ENCODE results near the gene EVA1A.

The EVA1A gene

GRCh38 chr2:75519843-75520242 is 40.9 kb downstream of the EVA1A start:
- no peak overlapping the region for H3K27ac ChIP-seq
- no peak overlapping the region for H3K4me2 ChIP-seq
- no peaks in the 10 kb centered on the region for H3K4me1 ChIP-seq (ENCODE audit: low read depth, poor library complexity, severe bottlenecking)
- H3K9ac ChIP-seq: no peak overlapping the region
- H3K79me2 ChIP-seq (ENCODE audit: insufficient read depth, low read depth): no peaks in the 10 kb centered on the region
- H2AFZ ChIP-seq (ENCODE audit: low read depth): no peak overlapping the region
- H3K4me3 ChIP-seq (IDR thresholded peaks at IDR 0.05; ENCODE audit: insufficient read depth, low read depth, low read length): no peak overlapping the region
- H3K36me3 ChIP-seq (ENCODE audit: insufficient read depth): no peaks in the 10 kb centered on the region
- no peaks in the 10 kb centered on the region for H3K27me3 ChIP-seq (ENCODE audit: insufficient read depth, low read depth)
- no peaks in the 10 kb centered on the region for H4K20me1 ChIP-seq (ENCODE audit: insufficient read depth)
- TF ChIP-seq CTCF (conservative IDR thresholded peaks at IDR 0.05; ENCODE audit: low read depth, low read length): no peak

- Histone ChIP-seq H3K79me2 (ENCODE audit: insufficient read depth, low read depth) (no peaks in the 10 kb centered on the region), H3K4me2 (no peak overlapping the region), H3K9ac (no peak overlapping the region), H3K27ac (no peak overlapping the region), H2AFZ (ENCODE audit: low read depth) (no peak overlapping the region), H4K20me1 (ENCODE audit: insufficient read depth) (no peaks in the 10 kb centered on the region), H3K36me3 (ENCODE audit: insufficient read depth) (no peaks in the 10 kb centered on the region), H3K4me3 (IDR thresholded peaks at IDR 0.05; ENCODE audit: insufficient read depth, low read depth, low read length) (no peak overlapping the region), H3K27me3 (ENCODE audit: insufficient read depth, low read depth) (no peaks in the 10 kb centered on the region), H3K4me1 (ENCODE audit: low read depth, poor library complexity, severe bottlenecking) (no peaks in the 10 kb centered on the region)
- TF ChIP-seq CTCF (conservative IDR thresholded peaks at IDR 0.05; ENCODE audit: low read depth, low read length): no peak
Measured at GRCh38 chr2:75518638-75519465, 41.9 kb downstream of the EVA1A start.

GRCh38 chr2:75517547-75518230 is 43.0 kb downstream of the EVA1A start:
- no peak overlapping the region for H3K27ac ChIP-seq
- no peaks in the 10 kb centered on the region for H3K4me1 ChIP-seq (ENCODE audit: low read depth, poor library complexity, severe bottlenecking)
- no peak overlapping the region for H3K4me2 ChIP-seq
- no peak overlapping the region for H2AFZ ChIP-seq (ENCODE audit: low read depth)
- no peaks in the 10 kb centered on the region for H3K27me3 ChIP-seq (ENCODE audit: insufficient read depth, low read depth)
- H4K20me1 ChIP-seq (ENCODE audit: insufficient read depth): no peaks in the 10 kb centered on the region
- H3K36me3 ChIP-seq (ENCODE audit: insufficient read depth): no peaks in the 10 kb centered on the region
- no peak overlapping the region for H3K4me3 ChIP-seq (IDR thresholded peaks at IDR 0.05; ENCODE audit: insufficient read depth, low read depth, low read length)
- H3K9ac ChIP-seq: no peak overlapping the region
- no peaks in the 10 kb centered on the region for H3K79me2 ChIP-seq (ENCODE audit: insufficient read depth, low read depth)
- TF ChIP-seq CTCF (conservative IDR thresholded peaks at IDR 0.05; ENCODE audit: low read depth, low read length): no peak

- Histone ChIP-seq H3K27me3 (ENCODE audit: insufficient read depth, low read depth) (no peaks in the 10 kb centered on the region), H3K9ac (no peak overlapping the region), H3K79me2 (ENCODE audit: insufficient read depth, low read depth) (no peaks in the 10 kb centered on the region), H2AFZ (ENCODE audit: low read depth) (no peak overlapping the region), H3K4me2 (no peak overlapping the region), H3K36me3 (ENCODE audit: insufficient read depth) (no peaks in the 10 kb centered on the region), H3K4me3 (IDR thresholded peaks at IDR 0.05; ENCODE audit: insufficient read depth, low read depth, low read length) (no peak overlapping the region), H3K4me1 (ENCODE audit: low read depth, poor library complexity, severe bottlenecking) (no peaks in the 10 kb centered on the region), H3K27ac (no peak overlapping the region), H4K20me1 (ENCODE audit: insufficient read depth) (no peaks in the 10 kb centered on the region)
- TF ChIP-seq CTCF (conservative IDR thresholded peaks at IDR 0.05; ENCODE audit: low read depth, low read length): no peak
Measured at GRCh38 chr2:75516378-75517360, 44.1 kb downstream of the EVA1A start.

All from KMS-11 (cell line).